Left lobe of liver (tissue), 2 donors: Measurements from ENCODE around the gene SPINDOC. TPM values are rescaled to one million over a fixed set of nuclear protein-coding genes. Genes with fewer than 3 reads are reported as not detected.

Experiments used
- ATAC-seq: fragments of 200-7000 bp; cut with Tn5 transposase; one replicate; pipeline ENCODE4 v1.9.1; 2020; ENCODE audit warnings: mild to moderate bottlenecking, moderate library complexity
- DNase-seq: peaks from one replicate; pipeline ENCODE4 v3.0.0-alpha.2; 2020; ENCODE audit warnings: low spot score
- total RNA-seq: library from RNA; stranded (reverse); gene quantifications from one replicate; pipeline ENCODE4 v1.2.1, GENCODE V29; 2021
- donor health status: DM: no; HTN: no; CAD: no; lungs with moderate emphysema.
- donor health status: DM: no; HTN: yes; CAD: no.

The SPINDOC gene
- total RNA-seq, 1 donor from 2014 or later = 3.4 TPM

DNA sequence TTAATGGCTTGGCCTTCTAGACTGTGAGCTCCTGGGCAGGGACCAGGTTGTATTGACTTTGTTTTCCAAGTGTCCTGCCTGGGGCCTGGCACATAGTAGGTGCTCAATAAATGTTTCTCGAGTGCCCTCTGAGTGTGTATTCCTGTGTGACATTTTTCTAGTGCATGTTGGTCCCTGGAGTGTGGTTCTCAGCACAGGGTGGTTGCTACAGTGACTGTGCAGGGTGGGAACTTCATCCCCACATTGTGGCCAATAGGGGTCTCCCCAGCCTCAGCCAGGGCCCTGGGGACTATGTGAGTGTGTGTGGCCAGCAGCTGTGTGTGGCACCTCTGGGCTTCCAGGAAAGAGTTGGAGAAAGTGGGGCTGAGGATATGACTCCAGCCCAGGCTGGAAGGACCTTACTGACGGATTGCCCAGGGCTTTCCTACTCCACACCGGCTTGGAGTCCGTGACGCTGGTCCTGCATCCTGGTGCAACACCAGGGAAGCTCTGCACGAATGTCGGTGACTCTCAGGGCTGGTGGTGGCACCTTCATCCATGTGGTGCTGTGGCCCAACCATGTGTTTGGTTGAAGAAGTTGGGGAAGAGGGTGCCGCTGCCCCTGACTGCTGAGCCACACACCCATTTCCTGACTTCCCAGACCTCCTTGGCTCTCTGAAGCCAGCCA is 16.7 kb downstream of the SPINDOC start:
- ATAC-seq = peak; percentile 58
- no peak for DNase-seq

DNA sequence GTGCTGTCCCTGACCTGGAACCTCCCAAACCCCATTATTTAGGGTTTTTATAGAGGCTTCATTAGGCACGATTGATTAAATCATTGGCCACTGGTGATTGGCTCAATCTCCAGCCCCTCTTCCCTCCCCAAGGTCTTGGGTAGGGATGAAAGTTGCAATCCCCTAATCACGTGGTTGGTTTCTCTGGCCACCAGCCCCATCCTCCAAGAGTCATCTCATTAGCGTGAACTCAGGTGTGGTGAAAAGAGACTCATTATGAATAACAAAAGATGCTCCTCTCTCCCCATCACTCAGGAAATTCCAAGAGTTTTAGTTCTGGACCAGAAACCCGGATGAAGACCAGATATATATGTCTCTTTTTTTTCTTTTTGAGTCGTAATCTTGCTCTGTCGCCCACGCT is 18.1 kb downstream of the SPINDOC start:
- ATAC-seq (no peak), DNase-seq (no peak)

DNA sequence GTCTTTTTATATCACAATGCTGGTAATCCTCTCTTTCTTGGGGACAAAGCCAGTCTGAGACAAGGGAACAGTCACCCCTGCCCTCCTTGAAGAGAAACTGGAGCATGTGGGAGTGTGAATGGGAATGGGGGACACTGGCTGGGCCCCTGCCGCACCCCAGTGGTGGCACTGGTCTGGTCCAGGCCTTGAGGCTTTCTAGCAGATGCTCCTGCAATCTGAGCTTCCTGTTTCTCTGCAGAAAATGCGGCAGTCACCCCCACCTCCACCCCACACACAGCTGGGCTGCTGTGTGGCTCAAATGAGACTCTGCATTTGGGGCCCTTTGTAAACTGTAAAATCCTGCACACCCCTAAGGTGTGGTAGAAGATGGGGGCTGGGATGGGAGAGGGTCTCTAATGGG is 19.1 kb downstream of the SPINDOC start:
- ATAC-seq (no peak), DNase-seq (no peak)

DNA sequence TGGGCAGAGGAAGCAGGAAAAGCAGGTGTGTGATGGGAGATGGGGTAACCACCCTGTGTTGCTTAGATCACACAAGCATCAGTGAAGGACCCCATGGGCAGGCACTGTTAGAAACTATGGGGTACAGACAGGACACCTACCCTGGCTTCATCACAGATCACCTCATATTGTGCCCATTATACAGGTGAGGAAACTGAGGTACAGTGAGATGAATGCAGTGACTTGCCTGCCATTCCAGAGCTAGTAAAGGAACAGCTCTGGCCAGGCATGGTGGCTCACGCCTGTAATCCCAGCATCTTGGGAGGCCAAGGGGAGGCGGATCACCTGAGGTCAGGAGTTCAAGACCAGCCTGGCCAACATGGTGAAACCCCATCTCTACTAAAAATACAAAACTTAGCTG is 19.8 kb downstream of the SPINDOC start:
- DNase-seq = no peak
- ATAC-seq = no peak

DNA sequence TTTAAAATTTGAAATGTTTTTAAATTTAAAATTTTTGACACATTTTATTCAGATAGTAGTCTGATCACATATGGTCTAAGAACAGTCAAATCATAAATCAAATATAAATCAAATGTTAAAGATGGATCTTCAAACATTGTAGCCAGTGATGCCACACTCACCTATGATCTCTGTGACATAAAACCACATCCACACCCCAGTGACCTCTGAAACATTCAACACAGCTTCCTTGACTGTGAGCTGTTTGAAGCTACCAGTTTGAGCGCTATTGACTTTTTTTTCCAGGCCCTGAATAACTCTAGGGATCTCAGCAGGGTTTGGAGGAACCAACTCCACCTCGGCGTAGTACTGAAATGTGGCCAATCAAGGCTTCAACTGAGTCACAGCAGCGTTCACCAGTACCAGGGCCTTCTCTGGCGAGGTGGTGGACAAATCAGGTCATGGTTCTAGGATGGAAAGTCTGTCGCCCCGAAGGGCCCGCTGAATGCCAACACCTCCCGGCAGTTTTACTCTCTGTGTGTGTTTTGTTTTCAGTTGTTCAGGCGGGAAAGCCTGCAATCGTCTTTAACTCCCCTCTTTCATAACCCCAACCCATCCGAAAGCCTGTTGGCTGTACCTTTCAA is 21.4 kb downstream of the SPINDOC start:
- DNase-seq (no peak), ATAC-seq (no peak)

DNA sequence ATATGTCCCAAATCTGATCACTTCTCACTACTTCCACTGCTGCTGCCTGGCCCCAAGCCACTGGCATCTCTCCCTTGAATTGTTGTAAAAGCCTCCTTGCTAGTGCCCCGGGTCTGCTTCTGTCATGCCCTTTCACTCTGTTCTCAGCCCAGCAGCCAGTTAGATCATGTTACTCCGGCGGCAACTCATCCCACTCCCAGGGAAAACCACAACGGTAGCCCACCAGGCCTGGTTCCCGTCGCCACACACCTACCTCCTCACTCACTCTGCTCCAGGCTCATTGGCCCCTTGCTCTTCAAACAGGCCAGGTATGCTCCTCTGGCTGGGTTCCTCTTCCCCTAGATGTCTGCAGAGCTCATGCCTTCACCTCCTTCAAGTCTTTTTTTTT is 21.9 kb downstream of the SPINDOC start:
- no peak for DNase-seq
- no peak for ATAC-seq

DNA sequence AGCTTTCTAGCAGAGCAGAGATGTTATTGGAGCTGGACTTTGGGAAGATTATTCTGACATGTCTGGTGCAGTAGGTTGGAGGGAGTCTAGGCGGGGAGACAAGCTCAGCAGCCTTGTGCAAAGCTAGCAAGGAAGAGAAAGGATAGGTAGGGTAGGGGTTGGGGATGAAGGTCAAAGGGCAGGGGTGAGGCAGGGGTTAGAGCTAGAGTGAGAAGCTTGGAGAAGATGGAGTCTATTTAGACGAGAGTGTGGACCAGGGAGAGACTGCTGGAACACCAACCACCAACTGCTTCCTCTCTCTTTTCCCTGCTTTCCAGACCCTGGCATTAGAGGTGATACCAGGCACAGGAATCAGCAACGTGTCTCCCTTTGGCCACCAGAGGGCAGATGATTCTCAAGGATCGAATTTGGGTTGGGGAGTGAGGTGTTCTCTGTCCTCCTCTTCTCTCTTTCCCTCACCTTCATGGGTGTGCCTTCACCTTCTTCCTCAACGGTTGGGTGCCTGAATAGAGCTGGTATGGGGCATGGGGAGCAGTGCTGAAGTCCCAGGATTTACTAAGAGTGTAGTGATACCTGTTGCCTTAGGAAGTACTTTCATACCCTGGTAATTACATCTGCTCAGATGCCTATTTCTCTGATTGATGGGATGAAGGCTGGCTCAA is 23.9 kb downstream of the SPINDOC start:
- ATAC-seq (peak; percentile 54), DNase-seq (peak; percentile 78)

DNA sequence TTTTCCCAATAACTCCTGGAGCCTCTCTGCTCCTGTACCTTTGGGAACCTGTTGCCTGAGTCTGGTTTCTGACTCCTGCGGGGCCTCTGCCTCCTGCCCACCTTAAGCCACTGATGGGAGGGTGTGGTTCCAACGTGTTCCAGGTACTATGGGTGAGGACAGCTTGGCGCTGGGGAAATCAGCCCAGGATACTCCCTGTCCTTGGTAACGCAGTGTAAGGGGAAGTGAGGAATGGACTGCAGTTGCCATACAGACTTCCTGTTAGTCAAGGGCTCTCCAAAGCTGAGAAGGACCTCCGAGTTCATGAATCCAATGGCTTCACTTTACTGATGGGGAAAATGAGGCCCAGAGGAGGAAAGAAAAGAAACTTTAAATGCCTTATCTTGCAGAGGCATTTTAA is 24.5 kb downstream of the SPINDOC start:
- no peak for DNase-seq

DNA sequence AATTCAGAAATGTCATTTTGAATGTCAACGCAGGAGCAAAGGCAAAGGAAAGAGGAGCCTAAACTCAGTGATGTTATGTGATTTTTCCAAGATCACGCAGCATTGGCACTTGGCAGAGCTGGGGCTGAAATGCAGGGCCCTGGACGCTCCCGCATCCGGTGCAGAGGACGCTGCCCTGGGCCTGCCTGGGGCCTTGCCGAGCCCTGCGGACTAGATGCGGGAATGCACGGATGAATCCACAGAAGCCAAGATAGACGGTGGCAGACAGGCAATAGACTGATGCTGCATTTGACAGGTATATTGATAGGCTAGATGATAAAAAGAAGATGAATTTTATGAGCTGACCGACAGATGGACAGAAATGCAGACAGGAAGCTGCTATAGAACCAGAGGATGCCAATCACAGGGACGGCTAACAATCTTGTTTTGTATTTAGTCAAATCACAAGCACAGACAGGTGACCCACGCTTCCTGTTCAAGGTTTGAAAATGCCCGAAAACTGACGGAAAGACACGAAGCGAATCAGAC is 25.0 kb downstream of the SPINDOC start:
- DNase-seq = peak; percentile 62
- ATAC-seq = peak; percentile 7

More for the DNA sequence above, 24.5 kb downstream of the SPINDOC start:
- no peak for ATAC-seq

DNA sequence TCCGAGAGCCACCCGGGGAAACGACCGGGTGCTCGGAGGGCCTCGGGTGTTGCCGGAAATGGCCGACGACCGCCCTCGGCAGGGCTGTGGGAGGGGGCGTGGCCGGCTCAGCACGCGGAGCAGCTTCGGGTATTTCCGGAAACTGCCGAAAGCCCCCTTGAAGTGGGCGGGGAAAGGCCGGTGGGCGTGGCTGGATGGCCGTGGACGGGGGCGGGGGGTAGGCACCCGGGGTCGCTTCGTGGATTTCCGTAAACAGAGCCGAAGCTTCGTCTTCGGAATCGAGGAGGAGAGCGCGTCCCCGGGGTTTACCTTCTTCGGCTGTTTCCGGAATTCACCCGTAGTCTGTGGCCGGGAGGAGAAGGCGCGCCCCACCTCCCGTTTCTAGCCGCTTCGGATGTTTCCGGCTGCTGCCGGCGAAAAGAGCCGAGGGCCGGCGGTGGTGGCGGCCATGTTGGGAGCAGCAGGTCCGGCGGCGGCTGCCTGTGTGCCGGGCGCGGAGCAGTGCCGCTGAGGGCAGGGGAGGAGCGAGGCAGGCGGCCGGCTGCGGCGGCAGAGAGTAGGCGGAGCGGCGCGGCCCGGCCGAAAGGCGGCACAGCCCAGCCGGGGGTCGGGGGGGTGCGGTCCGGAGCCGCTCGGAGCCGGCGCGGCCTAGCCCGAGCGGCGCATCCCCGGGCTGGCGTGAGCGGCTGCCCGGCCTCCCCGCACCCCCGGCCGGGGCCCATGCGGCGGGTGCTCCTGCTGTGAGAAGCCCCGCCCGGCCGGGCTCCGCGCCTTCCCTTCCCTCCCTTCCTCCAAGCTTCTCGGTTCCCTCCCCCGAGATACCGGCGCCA is 25.6 kb downstream of the SPINDOC start, which contains the start of gene MARK2:
Gene MARK2 (plus strand): TSS at position 433 of the 830 bp plus-strand sequence. CDS start 397 bp downstream, at position 830.
- peak; percentile 99 for DNase-seq
- ATAC-seq = peak; percentile 86

DNA sequence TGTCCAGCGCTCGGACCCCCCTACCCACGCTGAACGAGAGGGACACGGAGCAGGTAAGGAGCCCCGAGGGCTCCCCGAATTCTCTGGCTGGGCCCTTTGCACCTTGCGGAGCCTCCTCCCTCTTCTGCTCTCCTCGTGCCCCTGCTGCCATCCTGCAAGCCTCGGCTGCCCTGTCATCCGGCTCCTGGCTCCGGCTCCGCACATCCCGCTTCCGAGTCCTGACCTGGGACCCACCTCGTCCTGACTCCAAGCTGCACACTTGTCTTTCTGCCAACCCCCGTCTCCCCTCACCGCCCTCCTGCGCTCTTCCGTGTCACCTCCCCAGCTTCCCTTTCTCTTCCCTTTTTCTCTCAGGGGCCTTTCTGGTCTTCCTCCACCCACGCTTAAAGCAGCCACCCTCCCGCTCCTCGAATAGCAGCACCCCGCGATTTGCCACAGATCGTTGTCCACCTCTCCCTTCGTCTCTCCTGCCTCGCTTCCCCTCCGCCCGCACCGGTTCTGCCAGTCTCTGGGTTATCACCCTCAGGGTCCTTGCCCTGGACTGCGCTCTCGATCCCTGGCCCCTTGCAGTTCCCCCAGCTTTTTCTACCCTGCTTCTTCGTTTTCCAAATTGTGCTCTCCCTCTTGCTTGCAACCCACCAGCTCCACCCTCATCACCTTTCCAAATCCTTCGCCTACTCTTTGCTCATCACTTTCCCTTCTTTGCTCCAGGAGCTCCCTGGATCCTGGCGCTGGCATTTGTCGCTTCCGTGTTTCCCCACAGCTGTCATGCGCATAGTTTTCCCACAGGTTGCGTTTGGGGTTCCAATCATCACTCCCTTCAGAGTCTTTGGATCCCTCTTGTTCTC is 26.5 kb downstream of the SPINDOC start:
- ATAC-seq (no peak), DNase-seq (peak; percentile 51)

DNA sequence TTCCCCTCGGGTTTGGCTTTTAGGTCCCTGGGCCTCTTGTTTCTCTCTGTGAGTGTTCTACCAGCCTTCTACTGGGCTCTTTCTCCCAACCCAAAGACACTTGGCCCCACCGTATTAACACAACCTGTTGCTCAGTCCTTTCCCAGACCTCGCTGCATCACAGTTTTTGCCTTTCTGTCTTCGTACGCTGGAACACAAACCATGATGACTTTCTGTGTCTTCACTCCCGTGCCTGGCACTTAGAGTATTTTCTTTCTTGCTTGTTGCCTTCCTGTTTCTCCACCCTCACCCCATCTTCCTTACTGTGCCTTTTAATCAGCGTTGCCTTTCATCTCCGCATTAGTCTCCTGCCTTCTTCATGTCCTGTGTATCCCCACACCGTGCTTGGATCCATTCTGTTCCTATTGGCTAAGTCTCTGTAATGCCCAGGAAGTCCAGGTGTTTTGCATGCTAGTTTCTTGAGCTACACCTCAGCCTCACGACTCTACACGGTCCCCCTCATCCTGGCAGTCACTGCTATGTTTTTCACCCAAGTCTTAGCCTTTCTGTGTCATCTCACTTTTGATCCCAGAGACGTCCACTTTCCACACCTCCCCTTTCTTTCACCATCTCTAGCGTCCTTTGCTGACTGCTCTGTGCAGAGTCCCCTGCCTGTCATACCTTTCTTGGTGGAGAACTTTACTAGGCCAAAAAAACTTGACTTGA is 27.3 kb downstream of the SPINDOC start:
- DNase-seq (no peak), ATAC-seq (no peak)

DNA sequence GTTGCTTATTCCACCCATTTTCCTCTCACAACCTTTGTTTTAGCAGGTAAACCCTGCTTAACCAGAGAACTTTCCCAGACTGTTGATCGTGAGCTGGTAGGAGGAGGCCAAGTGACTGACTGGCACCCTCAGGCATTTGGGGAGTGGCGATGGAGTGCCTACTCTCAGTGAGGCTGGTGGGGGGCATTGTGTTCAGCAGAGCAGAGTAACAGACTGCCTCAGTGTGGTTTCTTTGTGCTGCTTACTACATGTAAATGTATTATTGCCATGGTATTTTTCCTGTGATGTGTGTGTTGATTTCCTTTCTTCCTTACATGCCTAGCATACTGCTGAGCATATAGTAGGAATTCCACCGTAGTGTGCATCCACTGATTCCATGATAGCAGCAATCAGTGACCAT is 28.3 kb downstream of the SPINDOC start:
- ATAC-seq = no peak
- no peak for DNase-seq

DNA sequence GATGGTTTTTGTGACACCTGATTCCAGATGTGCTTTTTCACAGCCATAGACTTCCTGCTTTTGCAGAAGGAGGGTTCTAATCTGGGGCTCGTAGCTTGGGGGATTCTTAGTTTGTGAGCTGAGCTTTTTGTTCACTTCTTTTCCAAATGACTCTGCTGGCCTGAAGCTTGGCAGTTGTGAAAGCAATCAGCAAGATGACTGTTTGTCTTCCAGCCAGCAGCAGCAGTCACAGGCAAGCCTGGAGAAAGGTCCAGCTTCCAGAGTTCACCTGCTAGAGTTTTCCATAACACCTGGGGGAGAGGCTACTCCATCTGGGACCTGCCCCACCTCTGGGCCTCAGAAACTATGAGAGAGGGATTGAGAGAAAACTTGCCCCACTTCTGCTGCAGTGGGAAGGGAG is 29.8 kb downstream of the SPINDOC start:
- ATAC-seq (peak; percentile 15), DNase-seq (peak; percentile 68)

DNA sequence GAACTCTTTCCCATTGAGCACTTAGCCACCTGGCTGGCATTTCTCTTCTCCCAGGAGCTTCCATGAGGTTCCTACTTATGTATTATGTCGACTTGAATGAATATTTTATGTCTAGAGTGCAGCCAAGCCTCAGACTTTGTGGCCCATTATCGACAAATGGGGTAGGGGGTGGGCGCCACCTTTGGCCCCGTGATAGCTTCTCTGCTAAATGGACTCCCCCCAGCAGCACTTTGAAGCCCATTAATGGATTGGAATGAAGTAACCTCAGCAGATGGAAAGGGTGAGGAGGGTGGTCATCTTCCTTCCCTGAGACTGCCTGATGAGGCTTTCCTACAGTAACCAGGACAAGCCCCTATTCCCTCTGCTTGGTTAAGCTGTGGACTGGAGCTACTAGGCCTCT is 31.6 kb downstream of the SPINDOC start:
- DNase-seq = no peak

DNA sequence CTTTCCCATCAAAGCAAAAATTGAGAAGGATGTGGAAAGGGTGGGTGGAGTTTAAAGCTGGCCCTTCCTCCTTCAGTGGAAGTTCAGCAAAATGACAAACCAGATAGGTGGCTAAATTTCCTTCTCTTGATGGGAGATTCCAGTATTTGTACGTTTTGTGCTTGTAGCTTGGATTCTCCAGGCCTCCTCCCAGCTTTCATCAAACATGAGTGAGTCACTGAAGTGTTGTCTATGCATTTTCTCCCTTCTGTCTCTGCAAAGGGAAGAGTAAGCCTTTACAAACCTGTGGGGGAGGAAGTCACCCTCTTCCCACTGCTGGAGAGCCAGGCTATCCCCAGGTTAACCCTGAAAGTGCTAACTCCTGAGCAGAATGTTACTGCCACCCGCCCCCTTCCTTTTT is 32.0 kb downstream of the SPINDOC start:
- DNase-seq = no peak
- no peak for ATAC-seq

More for the DNA sequence above, 31.6 kb downstream of the SPINDOC start:
- ATAC-seq = no peak

DNA sequence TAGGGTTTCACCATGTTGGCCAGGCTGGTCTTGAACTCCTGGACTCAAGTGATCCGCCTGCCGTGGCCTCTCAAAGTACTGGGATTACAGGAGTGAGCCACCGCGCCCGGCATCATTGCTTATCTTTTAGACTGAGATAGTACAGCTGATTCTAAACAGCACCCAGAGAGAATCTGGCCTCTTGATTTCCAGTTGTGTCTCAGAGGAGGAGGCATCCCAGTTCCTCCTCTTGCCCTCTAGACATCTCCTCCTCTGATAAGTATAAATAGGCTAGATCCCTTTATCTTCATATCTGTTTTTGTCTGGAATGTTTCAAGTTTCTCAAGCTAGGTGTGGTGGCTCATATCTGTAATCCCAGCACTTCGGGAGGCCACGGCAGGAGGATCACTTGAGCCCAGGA is 32.7 kb downstream of the SPINDOC start:
- ATAC-seq (no peak), DNase-seq (no peak)

DNA sequence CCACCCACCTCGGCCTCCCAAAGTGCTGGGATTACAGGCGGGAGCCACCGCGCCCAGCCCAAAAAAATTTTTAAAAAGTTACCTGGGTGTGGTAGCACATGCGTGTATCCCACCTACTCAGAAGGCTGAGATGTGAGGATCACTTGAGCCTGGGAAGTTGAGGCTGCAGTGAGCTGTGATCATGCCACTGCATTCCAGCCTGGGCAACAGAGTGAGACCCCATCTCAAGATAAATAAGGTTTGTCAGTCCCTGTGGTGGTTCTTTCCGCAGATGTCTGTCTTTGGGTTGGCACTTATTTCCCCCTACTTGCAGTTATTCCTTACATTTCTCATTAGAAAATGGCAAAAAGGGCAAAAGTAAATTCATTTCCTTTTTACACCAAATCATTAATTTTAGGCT is 33.6 kb downstream of the SPINDOC start:
- no peak for DNase-seq
- no peak for ATAC-seq

DNA sequence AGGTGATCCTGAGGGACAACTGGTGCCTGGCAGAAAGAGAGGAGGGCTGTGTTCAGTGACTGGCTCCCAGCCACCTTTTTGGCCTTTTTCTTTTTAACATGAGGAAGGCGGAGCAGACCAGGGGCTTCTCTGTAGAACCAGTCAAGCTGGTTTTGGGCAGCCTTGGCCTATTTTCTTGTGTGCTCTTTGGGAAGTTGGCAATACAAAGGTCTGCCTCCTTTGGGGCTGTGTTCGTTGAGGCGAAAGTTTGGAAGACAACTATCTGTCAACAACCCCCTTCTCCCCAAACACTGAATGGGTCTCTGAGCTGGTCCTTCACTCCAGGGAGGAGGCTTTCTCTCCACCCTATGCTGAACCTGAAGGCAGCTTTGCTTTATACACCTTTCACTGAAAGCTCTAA is 34.1 kb downstream of the SPINDOC start:
- DNase-seq = no peak
- no peak for ATAC-seq
